T-helper 1 cell treated with Interleukin-12 subunit alpha and Interleukin-12 subunit beta and Interleukin-4 antibody, amounts not matched to agents 30 ng/mL and 1 ng/mL, for 36 hours (primary cell): ENCODE data around the gene NFAT5. TPM values are rescaled to one million over a fixed set of nuclear protein-coding genes. Genes with fewer than 3 reads are reported as not detected.

Experiments
- intact Hi-C: fragments of 100-400 bp; cut with micrococcal nuclease; formaldehyde crosslinking; loops from one replicate; pipeline ENCODE4 v1.15.1; 2024
- total RNA-seq: library from RNA; stranded (reverse); gene quantifications from 2 replicates; pipeline ENCODE4 v1.2.3, GENCODE V29; 2022

Gene NFAT5
- total RNA-seq, 1 donor from 2014 or later: 41.3 TPM

- intact Hi-C loops: no loop called here
Observed at GRCh38 chr16:69732101-69732500, 166.3 kb downstream of the NFAT5 start.

GRCh38 chr16:69741519-69741918, 175.8 kb downstream of the NFAT5 start:
- intact Hi-C loops: no loop called here

GRCh38 chr16:69741951-69742904, 176.5 kb downstream of the NFAT5 start:
- intact Hi-C loops: no loop called here

GRCh38 chr16:69744363-69745231, 178.8 kb downstream of the NFAT5 start:
- intact Hi-C loops: no loop called here

- intact Hi-C loops: no loop called here
Observed at GRCh38 chr16:69745232-69745612, 179.5 kb downstream of the NFAT5 start.

GRCh38 chr16:69745959-69746358, 180.2 kb downstream of the NFAT5 start:
- intact Hi-C loops: no loop called here

GRCh38 chr16:69747115-69747514, 181.3 kb downstream of the NFAT5 start:
- intact Hi-C loops: no loop called here

- intact Hi-C loops: no loop called here
Observed at GRCh38 chr16:69748694-69749345, 183.1 kb downstream of the NFAT5 start.

- intact Hi-C loops: loop anchor here (1.0 to 2.0 kb wide), 10 partner anchors 8 to 443 kb away; partner anchors contain the start of genes COG8, CYB5B, NFAT5 and NIP7
Observed at GRCh38 chr16:69754143-69754468, 188.3 kb downstream of the NFAT5 start.

Other genes starting within 250 kb of the NFAT5 start
- gene PDF, start 235.4 kb upstream of the NFAT5 start, total RNA-seq: 12.0 and 12.8 TPM in 2 replicates
- gene COG8, start 226.4 kb upstream of the NFAT5 start, total RNA-seq: 35.0 and 35.8 TPM in 2 replicates
- 46.2 and 50.2 TPM in 2 replicates for gene NIP7, start 226.2 kb upstream of the NFAT5 start, total RNA-seq
- 2.4 and 3.3 TPM in 2 replicates for gene TMED6, start 214.2 kb upstream of the NFAT5 start, total RNA-seq
- gene TERF2, start 180.0 kb upstream of the NFAT5 start, total RNA-seq: 46.1 and 56.7 TPM in 2 replicates
- 160 and 173 TPM in 2 replicates for gene CYB5B, start 141.3 kb upstream of the NFAT5 start, total RNA-seq
- 22.8 and 28.2 TPM in 2 replicates for gene NQO1, start 160.6 kb downstream of the NFAT5 start, total RNA-seq
- gene NOB1, start 189.0 kb downstream of the NFAT5 start, total RNA-seq: 77.1 and 77.3 TPM in 2 replicates
- gene WWP2, start 196.4 kb downstream of the NFAT5 start, total RNA-seq: 76.2 and 76.6 TPM in 2 replicates